Endothelial cell of umbilical vein (primary cell): ENCODE results near the gene FCMR. TPM values are rescaled to one million over a fixed set of nuclear protein-coding genes. Genes with fewer than 3 reads are reported as not detected.

ENCODE experiments used
- BruUV-seq: library from RNA; stranded (reverse); fragments of 400-500 nt; replicated peaks from 2 replicates; lab custom pipeline; 2021; lab: Mats Ljungman, UMichigan
- CTCF ChIA-PET: fragments of 300-600, 350-600 bp; sonication (Branson Sonifier 250); formaldehyde crosslinking; loops from one replicate; lab custom pipeline; 2021; ENCODE audit warnings: antibody characterized with exemption, inconsistent platforms; lab: Charles Lee
- POLR2A ChIA-PET: fragments of 300-600, 350-600 bp; sonication (Branson Sonifier 250); formaldehyde crosslinking; loops from one replicate; lab custom pipeline; 2021; ENCODE audit warnings: antibody characterized with exemption, inconsistent platforms; lab: Charles Lee
- DNase-seq: peaks from one replicate; pipeline ENCODE4 v3.0.0-alpha.2; 2011; ENCODE audit warnings: low read depth, low spot score
- FAIRE-seq: peaks from 2 replicates; lab custom pipeline; 2011; peaks lifted over from hg19 to GRCh38; lab: Jason Lieb, UNC
- H2AFZ ChIP-seq: 2 replicates; pipeline ENCODE4 v1.6.0; 2012; ENCODE audit warnings: low read depth, low read length, control low read depth, inconsistent platforms
- H3K27ac ChIP-seq: 2 replicates; pipeline ENCODE4 v1.5.1; 2011; ENCODE audit warnings: low read depth, mild to moderate bottlenecking, control low read depth, low read length, moderate library complexity; ENCODE audit not compliant: insufficient read depth
- H3K27me3 ChIP-seq, 2 experiments: 2 replicates each; pipeline versions ENCODE4 v1.6.0 to v1.6.1; 2011; ENCODE audit warnings: low read length in 2 of 2, mixed read lengths in 1 of 2; ENCODE audit not compliant: control insufficient read depth in 2 of 2, insufficient read depth in 2 of 2
- H3K36me3 ChIP-seq, 2 experiments: 2 replicates in 1 of 2; 3 replicates in 1 of 2; pipeline ENCODE4 v1.5.1; 2011; ENCODE audit warnings: low read length in 2 of 2, mild to moderate bottlenecking in 1 of 2, moderate library complexity in 1 of 2; ENCODE audit not compliant: control insufficient read depth in 2 of 2, insufficient read depth in 2 of 2; ENCODE audit errors: extremely low read depth in 1 of 2
- H3K4me1 ChIP-seq: 3 replicates; pipeline ENCODE4 v1.5.1; 2011; ENCODE audit warnings: mild to moderate bottlenecking, low read length; ENCODE audit not compliant: control insufficient read depth, insufficient read depth; ENCODE audit errors: extremely low read depth
- H3K4me2 ChIP-seq: 2 replicates; pipeline ENCODE4 v1.6.1; 2011; ENCODE audit warnings: low read length, control low read depth, mixed read lengths; ENCODE audit not compliant: insufficient read depth
- H3K4me3 ChIP-seq, 3 experiments: fragments of 200-600 bp in 1 of 3; sonication (generic), shearing (Covaris generic) in 1 of 3; replicated peaks in 1 of 3; 2 replicates each; pipeline ENCODE4 v1.5.1; 2011 to 2016; ENCODE audit warnings: control low read depth in 3 of 3, low read length in 3 of 3, mild to moderate bottlenecking in 2 of 3, inconsistent platforms in 1 of 3, low read depth in 1 of 3, moderate library complexity in 1 of 3; ENCODE audit not compliant: insufficient read depth in 1 of 3
- H3K79me2 ChIP-seq: 2 replicates; pipeline ENCODE4 v1.6.0; 2012; ENCODE audit warnings: low read length, inconsistent platforms; ENCODE audit not compliant: control insufficient read depth, insufficient read depth
- H3K9ac ChIP-seq: replicated peaks from 2 replicates; pipeline ENCODE3; 2011; ENCODE audit warnings: low read length, control low read depth; ENCODE audit not compliant: insufficient read depth; ENCODE audit errors: extremely low read depth
- H3K9me1 ChIP-seq: replicated peaks from 3 replicates; pipeline ENCODE4 v1.6.0; 2011; ENCODE audit warnings: mild to moderate bottlenecking, low read length; ENCODE audit not compliant: control insufficient read depth, insufficient read depth; ENCODE audit errors: extremely low read depth
- H3K9me3 ChIP-seq: replicated peaks from 2 replicates; pipeline ENCODE4 v1.5.1; 2012; ENCODE audit warnings: low read length, inconsistent platforms; ENCODE audit not compliant: control insufficient read depth, insufficient read depth
- H4K20me1 ChIP-seq: replicated peaks from 2 replicates; pipeline ENCODE3; 2011; ENCODE audit warnings: mild to moderate bottlenecking, low read length; ENCODE audit not compliant: control insufficient read depth, insufficient read depth; ENCODE audit errors: extremely low read depth
- FOS ChIP-seq: IDR thresholded peaks from 2 replicates; pipeline ENCODE4 v1.6.1; 2011; ENCODE audit warnings: mild to moderate bottlenecking, low read length, moderate library complexity, borderline replicate concordance; ENCODE audit not compliant: insufficient read depth
- GATA2 ChIP-seq: IDR thresholded peaks from 2 replicates; pipeline ENCODE4 v1.7.0; 2011; ENCODE audit warnings: low read depth, mild to moderate bottlenecking, moderate library complexity, mixed read lengths, low read length; ENCODE audit not compliant: insufficient read length, insufficient read depth
- JUN ChIP-seq: IDR thresholded peaks from 2 replicates; pipeline ENCODE4 v1.6.1; 2011; ENCODE audit warnings: borderline replicate concordance, low read depth; ENCODE audit not compliant: insufficient read length, insufficient read depth
- MYC ChIP-seq: IDR thresholded peaks from one replicate; pipeline ENCODE4 v1.6.1; 2011; ENCODE audit warnings: mild to moderate bottlenecking, low read depth, low read length
- POLR2AphosphoS5 ChIP-seq: IDR thresholded peaks from 2 replicates; pipeline ENCODE4 v1.6.1; 2012; ENCODE audit warnings: low read depth, mild to moderate bottlenecking, control low read depth, low read length, moderate library complexity; ENCODE audit not compliant: insufficient read depth
- dilution Hi-C: fragments of 300-500 bp; cut with MboI; formaldehyde crosslinking; loops from one replicate; pipeline ENCODE4 v1.15.0; 2019; ENCODE audit warnings: low sequenced_read_pairs; ENCODE audit not compliant: extremely low pct_ligation_motif_present
- intact Hi-C: fragments of 100-400 bp; cut with micrococcal nuclease; formaldehyde crosslinking; loops from one replicate; pipeline ENCODE4 v1.10.0; 2022
- polyA plus RNA-seq, 4 experiments: library from polyadenylated mRNA; depleted of rRNA in 3 of 4; stranded (reverse) in 3 of 4; unstranded in 1 of 4; fragments of >200 nt; gene quantifications; 2 replicates each; pipeline versions ENCODE4 v1.2.1 to v1.2.3, GENCODE V29; 2011 to 2012; ENCODE audit warnings: missing spikeins in 1 of 4
- total RNA-seq: library from RNA; stranded (reverse); gene quantifications from 2 replicates; pipeline ENCODE4 v1.2.3, GENCODE V29; 2021
- TF ChIP-seq, protein P1 (sequence below), 2 donors: IDR thresholded peaks; 1 replicate in 1 of 2; 2 replicates in 1 of 2; pipeline ENCODE4 v1.5.1; 2011; ENCODE audit warnings: low read length in 2 of 2, mild to moderate bottlenecking in 2 of 2, moderate library complexity in 2 of 2, control low read depth in 1 of 2, inconsistent platforms in 1 of 2, low read depth in 1 of 2; ENCODE audit not compliant: insufficient read depth in 1 of 2; ENCODE audit errors: extremely low read depth in 1 of 2
- TF ChIP-seq, protein P2 (sequence below): IDR thresholded peaks from 2 replicates; pipeline ENCODE4 v1.6.1; 2011; ENCODE audit not compliant: insufficient read depth, insufficient read length

Gene FCMR
- total and polyA plus RNA-seq, 2 donors (not counting 3 experiments of a cell fraction or from before 2014, with no cell fraction given): not detected

DNA sequence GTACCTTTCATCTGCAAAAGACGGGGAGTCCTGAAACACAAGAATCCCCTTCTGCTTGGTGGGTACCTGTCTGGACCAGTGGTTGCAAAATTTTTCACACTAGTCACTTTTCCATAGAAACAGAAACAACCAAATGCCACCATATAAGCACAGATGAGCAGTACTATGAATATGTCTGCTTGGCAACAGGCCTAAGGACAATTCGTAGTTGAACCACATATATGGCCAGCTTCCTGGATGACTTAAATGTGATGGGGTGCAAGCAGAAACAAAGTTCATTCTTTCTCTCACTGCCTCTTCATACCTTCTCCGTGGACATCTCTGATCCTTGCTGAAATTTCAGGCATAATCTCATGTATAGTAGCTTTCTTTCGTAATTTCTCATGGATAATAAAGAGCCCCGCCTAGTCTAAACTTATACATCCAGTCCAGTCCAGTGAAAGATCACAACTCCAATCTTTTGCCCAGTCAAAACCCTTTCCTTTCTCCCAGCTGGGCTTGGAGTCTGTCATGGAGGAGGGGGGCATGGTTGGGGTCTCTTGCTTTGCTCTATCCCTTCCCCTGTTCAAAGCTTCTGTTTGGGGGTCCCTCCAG, 41.5 kb upstream of the FCMR start:
- no peaks in the 10 kb centered on the region for H3K9me3 ChIP-seq
- H3K4me2 ChIP-seq: no peak overlapping the region
- intact Hi-C loops (no loop called here), dilution Hi-C loops (no loop called here)
- FAIRE-seq: no peak
- no peaks in the 10 kb centered on the region for H3K9me1 ChIP-seq
- no peaks in the 10 kb centered on the region for H3K4me1 ChIP-seq
- H3K4me3 ChIP-seq: no peak overlapping the region
- ChIA-PET CTCF (interaction anchor here (1.3 kb wide), 1 partner anchor 51 kb away, joined by 5 read pairs; no protein-coding TSS in a partner anchor), POLR2A (no interaction called here)
- TF ChIP-seq MYC: no peak
- no peak for TF ChIP-seq FOS
- H4K20me1 ChIP-seq: no peaks in the 10 kb centered on the region
- BruUV-seq: no TSS peak
- no peak for DNase-seq
- H2AFZ ChIP-seq: no peak overlapping the region
- H3K36me3 ChIP-seq: no peaks in the 10 kb centered on the region
- no peak overlapping the region for H3K27ac ChIP-seq
- no peak overlapping the region for H3K9ac ChIP-seq
- H3K27me3 ChIP-seq: no peaks in the 10 kb centered on the region
- no peaks in the 10 kb centered on the region for H3K79me2 ChIP-seq

DNA sequence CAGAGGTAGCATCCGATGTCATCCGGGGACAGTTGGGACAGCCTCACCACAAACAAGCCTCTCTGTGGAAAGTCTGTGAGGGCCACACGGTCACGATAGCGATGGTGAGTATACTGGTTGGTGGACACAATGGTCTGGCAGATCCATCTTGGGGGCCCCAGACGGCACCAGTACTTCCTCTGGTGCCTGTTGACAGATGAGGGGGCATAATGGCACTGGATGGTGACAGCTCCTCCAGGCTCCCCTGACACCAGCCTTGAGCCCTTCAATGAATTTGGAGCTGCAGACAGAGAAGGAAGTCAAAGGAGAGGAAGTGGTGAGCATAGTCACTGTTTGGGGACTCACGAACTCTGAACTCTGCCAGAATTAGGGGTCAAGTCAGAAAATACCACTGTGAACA, 40.5 kb upstream of the FCMR start:
- Histone ChIP-seq H3K9me3 (no peaks in the 10 kb centered on the region), H4K20me1 (no peaks in the 10 kb centered on the region), H3K36me3 (no peaks in the 10 kb centered on the region), H3K9me1 (no peaks in the 10 kb centered on the region), H3K27ac (no peak overlapping the region), H2AFZ (no peak overlapping the region), H3K4me2 (no peak overlapping the region), H3K27me3 (no peaks in the 10 kb centered on the region), H3K4me1 (no peaks in the 10 kb centered on the region), H3K79me2 (no peaks in the 10 kb centered on the region), H3K9ac (no peak overlapping the region), H3K4me3 (no peak overlapping the region)
- dilution Hi-C loops: no loop called here
- FAIRE-seq (no peak), DNase-seq (no peak)
- no TSS peak for BruUV-seq
- no peak for TF ChIP-seq FOS
- TF ChIP-seq JUN: no peak
- TF ChIP-seq, protein P1, sequence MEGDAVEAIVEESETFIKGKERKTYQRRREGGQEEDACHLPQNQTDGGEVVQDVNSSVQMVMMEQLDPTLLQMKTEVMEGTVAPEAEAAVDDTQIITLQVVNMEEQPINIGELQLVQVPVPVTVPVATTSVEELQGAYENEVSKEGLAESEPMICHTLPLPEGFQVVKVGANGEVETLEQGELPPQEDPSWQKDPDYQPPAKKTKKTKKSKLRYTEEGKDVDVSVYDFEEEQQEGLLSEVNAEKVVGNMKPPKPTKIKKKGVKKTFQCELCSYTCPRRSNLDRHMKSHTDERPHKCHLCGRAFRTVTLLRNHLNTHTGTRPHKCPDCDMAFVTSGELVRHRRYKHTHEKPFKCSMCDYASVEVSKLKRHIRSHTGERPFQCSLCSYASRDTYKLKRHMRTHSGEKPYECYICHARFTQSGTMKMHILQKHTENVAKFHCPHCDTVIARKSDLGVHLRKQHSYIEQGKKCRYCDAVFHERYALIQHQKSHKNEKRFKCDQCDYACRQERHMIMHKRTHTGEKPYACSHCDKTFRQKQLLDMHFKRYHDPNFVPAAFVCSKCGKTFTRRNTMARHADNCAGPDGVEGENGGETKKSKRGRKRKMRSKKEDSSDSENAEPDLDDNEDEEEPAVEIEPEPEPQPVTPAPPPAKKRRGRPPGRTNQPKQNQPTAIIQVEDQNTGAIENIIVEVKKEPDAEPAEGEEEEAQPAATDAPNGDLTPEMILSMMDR (IDR thresholded peaks at IDR 0.05; ENCODE audit: extremely low read depth in 1 of 2, insufficient read depth in 1 of 2, low read depth in 1 of 2, low read length in 2 of 2): no peak
- no peak for TF ChIP-seq GATA2
- TF ChIP-seq MYC: no peak
- TF ChIP-seq, protein P2, sequence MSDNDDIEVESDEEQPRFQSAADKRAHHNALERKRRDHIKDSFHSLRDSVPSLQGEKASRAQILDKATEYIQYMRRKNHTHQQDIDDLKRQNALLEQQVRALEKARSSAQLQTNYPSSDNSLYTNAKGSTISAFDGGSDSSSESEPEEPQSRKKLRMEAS: no peak
- no peak for TF ChIP-seq POLR2AphosphoS5
- intact Hi-C loops: no loop called here
- ChIA-PET POLR2A (no interaction called here), CTCF (interaction anchor here (1.3 kb wide), 1 partner anchor 50 kb away, joined by 5 read pairs; no protein-coding TSS in a partner anchor)
